GOT3 (cell line): ENCODE results near the gene MATR3.

ENCODE experiments used
- DNase-seq: peaks from one replicate; lab custom pipeline; 2025; ENCODE audit warnings: mixed read lengths; lab: John Stamatoyannopoulos, UW

MATR3 gene

GRCh38 chr5:139272471-139273321 is 20.8 kb upstream of the MATR3 start:
- no peak for DNase-seq

DNA sequence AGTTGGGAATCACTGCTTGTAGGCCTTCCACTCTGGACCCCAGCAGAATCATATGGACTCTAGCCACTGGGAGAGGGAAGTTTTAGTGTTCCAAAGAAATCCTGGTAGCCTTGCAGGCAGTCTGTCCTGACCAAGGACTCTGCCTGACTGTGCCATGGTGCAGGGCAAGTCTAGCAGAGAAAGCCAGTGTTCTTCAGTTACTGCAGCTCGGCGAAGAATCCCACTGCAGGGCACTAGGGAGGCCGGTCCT is 20.3 kb upstream of the MATR3 start:
- DNase-seq = no peak

- peak; percentile 89 for DNase-seq
Observed at GRCh38 chr5:139273572-139274289, 19.8 kb upstream of the MATR3 start.

DNA sequence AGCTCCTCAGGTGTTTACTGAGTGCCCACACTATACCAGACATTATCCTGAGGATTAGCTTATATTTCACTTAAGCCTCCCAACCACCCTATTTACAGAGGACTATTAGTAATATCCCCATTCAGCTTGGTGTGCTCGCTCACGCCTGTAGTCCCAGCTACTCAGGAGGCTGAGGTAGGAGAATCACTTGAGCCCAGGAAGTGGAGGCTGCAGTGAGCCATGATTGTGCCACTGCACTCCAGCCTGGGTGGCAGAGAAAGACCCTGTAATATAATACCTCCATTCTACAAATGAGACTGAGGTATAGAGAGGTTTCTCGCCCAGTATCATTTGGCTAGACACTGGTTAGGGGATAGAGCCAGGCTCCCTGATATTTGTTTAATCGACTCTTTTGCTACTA is 18.0 kb upstream of the MATR3 start:
- no peak for DNase-seq

GRCh38 chr5:139275956-139276355 is 17.6 kb upstream of the MATR3 start:
- DNase-seq = no peak

DNA sequence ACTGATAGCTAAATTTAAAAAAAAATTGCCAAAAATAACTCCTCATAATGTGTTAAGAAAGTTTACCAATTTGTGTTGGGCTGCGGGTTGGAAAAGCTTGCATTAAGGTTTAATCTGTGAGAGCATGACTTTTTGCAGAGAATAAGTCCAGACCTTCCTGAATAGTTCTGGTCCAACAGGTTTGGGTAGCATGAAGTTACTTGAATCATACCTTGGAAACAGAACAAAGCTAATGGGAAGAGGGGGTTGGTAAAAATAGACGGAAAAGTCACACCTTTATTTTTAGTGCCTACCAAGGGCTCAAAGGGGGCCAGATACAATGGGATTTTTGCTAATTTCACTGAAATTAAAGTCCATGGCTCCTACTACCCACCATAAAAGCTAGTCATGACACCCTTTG is 17.1 kb upstream of the MATR3 start:
- no peak for DNase-seq

GRCh38 chr5:139277171-139277570 is 16.4 kb upstream of the MATR3 start:
- no peak for DNase-seq

GRCh38 chr5:139278540-139279274 is 14.8 kb upstream of the MATR3 start:
- DNase-seq = no peak

DNA sequence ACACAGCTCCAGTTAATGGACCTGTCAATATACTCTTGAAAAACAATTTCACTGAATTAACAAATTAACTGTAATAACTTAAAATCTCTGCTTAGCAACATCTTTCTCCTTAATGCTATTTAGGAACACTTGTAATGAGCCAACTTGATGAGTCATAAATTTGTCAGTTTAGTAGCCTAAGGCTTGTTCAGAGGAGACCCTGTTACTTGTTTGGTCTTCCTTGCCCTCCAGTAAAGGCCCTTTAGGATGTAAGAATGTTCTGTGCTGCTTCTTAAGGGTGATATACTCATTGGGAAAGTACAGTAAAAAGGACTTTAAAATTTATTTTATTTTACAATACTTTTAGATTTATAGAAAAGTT is 11.4 kb upstream of the MATR3 start:
- no peak for DNase-seq

- DNase-seq = no peak
Observed at GRCh38 chr5:139283252-139284166, 10.0 kb upstream of the MATR3 start.

DNA sequence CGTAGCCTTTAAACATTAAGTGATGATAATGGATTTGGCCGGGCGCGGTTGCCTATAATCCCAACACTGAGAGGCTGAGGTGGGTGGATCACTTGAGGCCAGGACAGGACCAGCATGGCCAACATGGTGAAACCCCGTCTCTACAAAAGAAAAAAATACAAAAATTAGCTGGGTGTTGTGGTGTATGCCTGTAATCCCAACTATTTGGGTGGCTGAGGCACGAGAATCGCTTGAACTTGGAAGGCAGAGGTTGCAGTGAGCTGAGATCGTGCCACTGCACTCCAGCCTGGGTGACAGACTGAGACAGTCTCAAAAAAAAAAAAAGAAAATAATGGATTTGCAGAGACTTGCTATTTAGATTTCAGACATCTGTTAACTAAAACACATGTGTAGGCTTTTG is 9.2 kb upstream of the MATR3 start:
- no peak for DNase-seq

GRCh38 chr5:139285651-139286392 is 7.7 kb upstream of the MATR3 start:
- no peak for DNase-seq

- DNase-seq = no peak
Observed at GRCh38 chr5:139287890-139288635, 5.5 kb upstream of the MATR3 start.

- DNase-seq = no peak
Observed at GRCh38 chr5:139291051-139291450, 2.5 kb upstream of the MATR3 start.

DNA sequence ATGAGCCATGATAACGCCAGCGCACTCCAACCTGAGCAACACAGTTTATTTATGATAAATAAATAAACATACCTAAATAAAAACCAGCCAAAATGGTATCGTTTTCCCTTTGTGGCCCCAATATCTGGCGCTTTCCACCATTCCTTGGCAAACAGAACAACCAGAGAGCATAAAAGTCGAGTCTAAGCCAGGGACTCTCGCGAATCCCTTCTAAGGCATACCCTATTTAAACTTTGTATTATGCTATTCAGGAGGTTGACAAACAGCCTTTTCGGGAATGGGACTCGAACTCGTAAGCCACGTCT is 386 bp upstream of the MATR3 start:
- no peak for DNase-seq

DNA sequence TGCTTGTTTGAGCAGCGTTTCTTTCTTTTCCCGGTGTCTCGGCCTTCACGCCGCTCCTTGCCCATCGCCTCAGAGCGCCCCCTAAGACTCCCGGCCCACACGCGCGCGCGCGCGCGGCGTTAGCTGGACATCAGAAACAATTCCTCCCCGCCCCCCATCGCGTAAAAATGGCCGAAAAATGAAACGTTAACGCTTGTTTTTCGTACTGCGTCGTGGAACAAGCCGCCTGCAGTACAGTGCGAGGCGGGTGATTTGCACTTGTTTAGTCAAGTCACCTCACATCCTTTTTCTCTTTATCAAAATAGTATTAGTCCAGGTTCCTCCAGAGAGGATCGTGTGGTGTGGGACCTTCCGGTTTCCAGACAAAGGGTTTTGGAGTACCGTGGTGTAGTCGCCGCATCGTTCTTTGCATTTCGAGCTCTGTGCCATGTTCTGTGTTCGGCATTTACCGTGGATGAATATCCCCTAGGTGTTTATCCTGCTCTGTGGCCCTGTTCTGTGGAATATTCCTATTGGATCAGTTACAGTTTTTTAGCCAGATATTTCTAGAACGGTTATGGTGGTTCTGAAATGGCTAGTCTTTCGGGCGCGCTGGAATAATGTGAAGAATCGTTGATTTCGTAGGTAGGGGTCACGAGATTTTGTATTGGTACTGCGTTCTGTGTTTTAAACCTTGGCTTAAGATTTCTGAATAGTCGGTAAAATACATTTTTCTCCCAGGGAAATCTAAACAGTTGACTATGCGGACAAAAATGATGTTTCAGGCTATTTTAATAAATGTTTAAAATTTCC is 1.0 kb downstream of the MATR3 start:
- DNase-seq = no peak

- DNase-seq = no peak
Observed at GRCh38 chr5:139295346-139296057, 2.0 kb downstream of the MATR3 start.

- no peak for DNase-seq
Observed at GRCh38 chr5:139296198-139296597, 2.7 kb downstream of the MATR3 start.

- no peak for DNase-seq
Observed at GRCh38 chr5:139296862-139297326, 3.4 kb downstream of the MATR3 start.
